ENCODE results near the gene KIT. TPM values are rescaled to one million over a fixed set of nuclear protein-coding genes. Genes with fewer than 3 reads are reported as not detected.

KIT gene
- total and polyA plus RNA-seq, 10 of the 15 experiments (the other 5 are each of a cell fraction or from before 2014, with no cell fraction given) = 0.01 to 0.03 TPM; not detected in 8

DNA sequence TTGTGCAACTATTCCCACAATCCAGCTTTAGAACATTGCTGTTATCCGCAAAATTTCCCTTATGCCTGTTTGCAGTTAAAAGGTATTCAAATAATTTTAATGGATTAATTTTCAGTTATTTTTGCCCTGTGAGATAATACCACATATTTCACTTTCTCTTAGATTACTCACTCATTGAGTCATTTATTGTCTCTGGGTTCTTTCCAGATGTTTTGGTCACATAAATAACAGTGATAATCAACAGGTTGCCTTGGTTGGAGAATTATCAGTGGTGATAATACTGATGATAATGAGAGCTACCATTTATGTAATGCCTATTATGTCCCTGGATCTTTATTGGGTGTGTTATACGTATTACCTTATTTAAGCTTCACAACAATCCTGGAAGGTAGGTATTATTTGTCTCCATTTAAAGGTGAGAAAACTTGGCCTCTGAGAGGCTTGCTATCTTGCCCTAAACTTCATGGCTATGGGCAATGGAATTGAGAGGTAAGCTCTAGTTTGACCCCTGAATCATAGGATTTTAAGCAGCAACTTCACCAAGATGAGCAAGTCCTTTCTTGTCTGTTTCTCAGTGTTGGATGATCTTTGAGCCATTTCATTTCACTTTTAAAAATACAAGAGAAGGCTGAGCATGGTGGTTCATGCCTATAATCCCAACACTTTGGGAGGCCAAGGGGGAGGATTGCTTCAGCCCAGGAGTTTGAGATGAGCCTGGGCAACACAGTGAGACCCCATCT lies 87.4 kb downstream of the KIT start (continued):
- TF ChIP-seq, protein P1, sequence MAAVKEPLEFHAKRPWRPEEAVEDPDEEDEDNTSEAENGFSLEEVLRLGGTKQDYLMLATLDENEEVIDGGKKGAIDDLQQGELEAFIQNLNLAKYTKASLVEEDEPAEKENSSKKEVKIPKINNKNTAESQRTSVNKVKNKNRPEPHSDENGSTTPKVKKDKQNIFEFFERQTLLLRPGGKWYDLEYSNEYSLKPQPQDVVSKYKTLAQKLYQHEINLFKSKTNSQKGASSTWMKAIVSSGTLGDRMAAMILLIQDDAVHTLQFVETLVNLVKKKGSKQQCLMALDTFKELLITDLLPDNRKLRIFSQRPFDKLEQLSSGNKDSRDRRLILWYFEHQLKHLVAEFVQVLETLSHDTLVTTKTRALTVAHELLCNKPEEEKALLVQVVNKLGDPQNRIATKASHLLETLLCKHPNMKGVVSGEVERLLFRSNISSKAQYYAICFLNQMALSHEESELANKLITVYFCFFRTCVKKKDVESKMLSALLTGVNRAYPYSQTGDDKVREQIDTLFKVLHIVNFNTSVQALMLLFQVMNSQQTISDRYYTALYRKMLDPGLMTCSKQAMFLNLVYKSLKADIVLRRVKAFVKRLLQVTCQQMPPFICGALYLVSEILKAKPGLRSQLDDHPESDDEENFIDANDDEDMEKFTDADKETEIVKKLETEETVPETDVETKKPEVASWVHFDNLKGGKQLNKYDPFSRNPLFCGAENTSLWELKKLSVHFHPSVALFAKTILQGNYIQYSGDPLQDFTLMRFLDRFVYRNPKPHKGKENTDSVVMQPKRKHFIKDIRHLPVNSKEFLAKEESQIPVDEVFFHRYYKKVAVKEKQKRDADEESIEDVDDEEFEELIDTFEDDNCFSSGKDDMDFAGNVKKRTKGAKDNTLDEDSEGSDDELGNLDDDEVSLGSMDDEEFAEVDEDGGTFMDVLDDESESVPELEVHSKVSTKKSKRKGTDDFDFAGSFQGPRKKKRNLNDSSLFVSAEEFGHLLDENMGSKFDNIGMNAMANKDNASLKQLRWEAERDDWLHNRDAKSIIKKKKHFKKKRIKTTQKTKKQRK (IDR thresholded peaks at IDR 0.05; ENCODE audit: low read depth, low read length) = no peak
- TF ChIP-seq EGR1 (IDR thresholded peaks at IDR 0.05; ENCODE audit: borderline replicate concordance in 1 of 2, low read depth in 2 of 2, low read length in 2 of 2) = no peak

DNA sequence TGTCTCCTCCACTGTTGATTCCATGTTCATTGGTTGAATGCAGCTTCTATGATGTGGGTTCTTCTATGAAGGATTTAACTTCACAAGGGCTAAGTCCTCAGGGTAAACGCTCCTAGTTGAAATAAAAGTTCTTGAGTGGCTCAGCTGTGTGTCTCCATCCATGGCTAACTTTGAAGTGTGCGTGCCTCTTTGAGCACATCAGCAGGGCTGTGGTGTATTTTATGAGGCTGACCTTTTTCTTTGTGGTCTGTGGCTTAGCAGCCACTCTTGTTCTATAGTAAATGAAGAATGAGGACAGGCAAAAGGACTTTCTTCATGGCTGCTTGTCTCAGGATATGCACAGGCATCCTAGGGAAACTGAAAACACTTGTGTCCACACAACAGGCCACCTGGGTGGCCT lies 88.5 kb downstream of the KIT start:
- intact Hi-C loops (cut with micrococcal nuclease; ENCODE audit: unreplicated experiment) = no loop called here
- no peak overlapping the region for H3K27ac ChIP-seq (ENCODE audit: control insufficient read depth, insufficient read depth)
- ChIA-PET POLR2A (no interaction called here), RAD21 (ENCODE audit: unreplicated experiment) (no interaction called here), SMC1A (ENCODE audit: uncharacterized antibody, unreplicated experiment) (no interaction called here), CTCF (no interaction called here)
- WGBS (ENCODE audit: insufficient coverage, insufficient replicate concordance, low lambda C conversion rate, missing lambda C conversion rate) = 0% methylated on average over 2 of the region's 2 CpGs
- no peak overlapping the region; the same call in 1 of the 2 replicates for H3K4me2 ChIP-seq (ENCODE audit: control insufficient read depth, insufficient read depth)
- in situ Hi-C loops (cut with MboI) = no loop called here
- H3K9ac ChIP-seq (ENCODE audit: control insufficient read depth, insufficient read depth, low read length) = no peak overlapping the region
- H3K9me3 ChIP-seq (replicated peaks; ENCODE audit: control insufficient read depth, insufficient read depth, low read length) = peaks cover 3% of the 10 kb centered on the region; the same call in 1 of the 3 replicates
- no peaks in the 10 kb centered on the region for H3K79me2 ChIP-seq (ENCODE audit: control insufficient read depth, insufficient read depth, low read length)
- no peak for FAIRE-seq
- H2AFZ ChIP-seq (ENCODE audit: control insufficient read depth, low read depth, low read length) = no peak overlapping the region
- H3K36me3 ChIP-seq (ENCODE audit: control insufficient read depth in 2 of 2, insufficient read depth in 2 of 2, low read length in 1 of 2) = no peaks in the 10 kb centered on the region
- no peak overlapping the region for H3K4me3 ChIP-seq
- ATAC-seq = no peak; the same call in 2 of the 3 replicates
- no peak for DNase-seq (ENCODE audit: low read depth, low spot score)
- no peaks in the 10 kb centered on the region for H4K20me1 ChIP-seq (ENCODE audit: control insufficient read depth, insufficient read depth)
- no TSS peak for BruUV-seq (replicated peaks)
- TF ChIP-seq NBN (IDR thresholded peaks at IDR 0.05) (no peak), RUNX3 (IDR thresholded peaks at IDR 0.05; ENCODE audit: low read length) (peak; percentile 72)
- TF ChIP-seq, protein P2, sequence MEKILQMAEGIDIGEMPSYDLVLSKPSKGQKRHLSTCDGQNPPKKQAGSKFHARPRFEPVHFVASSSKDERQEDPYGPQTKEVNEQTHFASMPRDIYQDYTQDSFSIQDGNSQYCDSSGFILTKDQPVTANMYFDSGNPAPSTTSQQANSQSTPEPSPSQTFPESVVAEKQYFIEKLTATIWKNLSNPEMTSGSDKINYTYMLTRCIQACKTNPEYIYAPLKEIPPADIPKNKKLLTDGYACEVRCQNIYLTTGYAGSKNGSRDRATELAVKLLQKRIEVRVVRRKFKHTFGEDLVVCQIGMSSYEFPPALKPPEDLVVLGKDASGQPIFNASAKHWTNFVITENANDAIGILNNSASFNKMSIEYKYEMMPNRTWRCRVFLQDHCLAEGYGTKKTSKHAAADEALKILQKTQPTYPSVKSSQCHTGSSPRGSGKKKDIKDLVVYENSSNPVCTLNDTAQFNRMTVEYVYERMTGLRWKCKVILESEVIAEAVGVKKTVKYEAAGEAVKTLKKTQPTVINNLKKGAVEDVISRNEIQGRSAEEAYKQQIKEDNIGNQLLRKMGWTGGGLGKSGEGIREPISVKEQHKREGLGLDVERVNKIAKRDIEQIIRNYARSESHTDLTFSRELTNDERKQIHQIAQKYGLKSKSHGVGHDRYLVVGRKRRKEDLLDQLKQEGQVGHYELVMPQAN (conservative IDR thresholded peaks at IDR 0.05) = no peak
- TF ChIP-seq, protein P3, sequence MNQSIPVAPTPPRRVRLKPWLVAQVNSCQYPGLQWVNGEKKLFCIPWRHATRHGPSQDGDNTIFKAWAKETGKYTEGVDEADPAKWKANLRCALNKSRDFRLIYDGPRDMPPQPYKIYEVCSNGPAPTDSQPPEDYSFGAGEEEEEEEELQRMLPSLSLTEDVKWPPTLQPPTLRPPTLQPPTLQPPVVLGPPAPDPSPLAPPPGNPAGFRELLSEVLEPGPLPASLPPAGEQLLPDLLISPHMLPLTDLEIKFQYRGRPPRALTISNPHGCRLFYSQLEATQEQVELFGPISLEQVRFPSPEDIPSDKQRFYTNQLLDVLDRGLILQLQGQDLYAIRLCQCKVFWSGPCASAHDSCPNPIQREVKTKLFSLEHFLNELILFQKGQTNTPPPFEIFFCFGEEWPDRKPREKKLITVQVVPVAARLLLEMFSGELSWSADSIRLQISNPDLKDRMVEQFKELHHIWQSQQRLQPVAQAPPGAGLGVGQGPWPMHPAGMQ (IDR thresholded peaks at IDR 0.05; ENCODE audit: borderline replicate concordance) = no peak
- H3K4me1 ChIP-seq (ENCODE audit: control insufficient read depth, insufficient read depth, low read length) = no peaks in the 10 kb centered on the region
- no peaks in the 10 kb centered on the region for H3K27me3 ChIP-seq (replicated peaks in 1 of 2; ENCODE audit: control insufficient read depth in 2 of 2, insufficient read depth in 2 of 2, low read length in 1 of 2)

Data from GM12878 (cell line).